H1 (cell line): ENCODE measurements around the gene HORMAD2. TPM values are rescaled to one million over a fixed set of nuclear protein-coding genes. Genes with fewer than 3 reads are reported as not detected.
A peak's percentile ranks its signal among the peaks of the same experiment; 100 is the strongest.

ENCODE experiments used
- ATF3 ChIP-seq: IDR thresholded peaks from 2 replicates; pipeline ENCODE4 v1.6.1; 2011; ENCODE audit warnings: low read depth, mild to moderate bottlenecking, low read length; ENCODE audit not compliant: insufficient read depth
- CREB1 ChIP-seq: IDR thresholded peaks from 2 replicates; pipeline ENCODE4 v1.6.1; 2012; ENCODE audit warnings: inconsistent platforms
- JUND ChIP-seq: IDR thresholded peaks from 2 replicates; pipeline ENCODE4 v1.6.1; 2011; ENCODE audit warnings: mild to moderate bottlenecking, improper control_type of control experiment, low read length
- KDM1A ChIP-seq: fragments of 200-600, 300-600 bp; sonication (generic); IDR thresholded peaks from 2 replicates; pipeline ENCODE4 v1.7.1; 2016; ENCODE audit warnings: mild to moderate bottlenecking, low read length, borderline replicate concordance
- PHF8 ChIP-seq: fragments of 200-600 bp; sonication (generic); conservative IDR thresholded peaks from 2 replicates; pipeline ENCODE4 v1.7.1; 2012; ENCODE audit warnings: low read depth, mild to moderate bottlenecking, inconsistent platforms, low read length, moderate library complexity
- POLR2AphosphoS5 ChIP-seq: IDR thresholded peaks from 2 replicates; pipeline ENCODE4 v1.6.1; 2011; ENCODE audit warnings: low read depth, low read length
- POU5F1 ChIP-seq: IDR thresholded peaks from 2 replicates; pipeline ENCODE4 v1.6.1; 2011; ENCODE audit warnings: low read depth, mild to moderate bottlenecking, low read length, moderate library complexity
- SAP30 ChIP-seq: fragments of 300-600 bp; sonication (generic); IDR thresholded peaks from 2 replicates; pipeline ENCODE4 v1.7.1; 2012; ENCODE audit warnings: low read length, moderate library complexity, mild to moderate bottlenecking, inconsistent platforms; ENCODE audit not compliant: insufficient read depth, insufficient replicate concordance
- SP1 ChIP-seq: IDR thresholded peaks from 2 replicates; pipeline ENCODE4 v1.6.1; 2011; ENCODE audit warnings: low read depth, low read length
- SP4 ChIP-seq: IDR thresholded peaks from 2 replicates; pipeline ENCODE4 v1.6.1; 2012; ENCODE audit warnings: low read length, inconsistent platforms
- SUZ12 ChIP-seq: fragments of 200-600 bp; sonication (generic); IDR thresholded peaks from 2 replicates; pipeline ENCODE4 v1.6.1; 2012; ENCODE audit warnings: mild to moderate bottlenecking, inconsistent platforms, low read length, moderate library complexity, mixed read lengths
- TEAD4 ChIP-seq: IDR thresholded peaks from 2 replicates; pipeline ENCODE4 v1.6.1; 2012; ENCODE audit warnings: low read depth, low read length, inconsistent platforms, mixed read lengths
- polyA plus RNA-seq, 7 experiments: library from polyadenylated mRNA; depleted of rRNA in 3 of 7; stranded (reverse) in 5 of 7; unstranded in 2 of 7; fragments of >200 nt in 5 of 7; fragments of 200-250 nt in 2 of 7; gene quantifications; 1 replicate in 5 of 7; 2 replicates in 1 of 7; 4 replicates in 1 of 7; pipeline versions ENCODE4 v1.2.1 to v1.2.3, GENCODE V29; 2011 to 2013; ENCODE audit warnings: missing spikeins in 2 of 7, mixed read lengths in 2 of 7
- total RNA-seq: library from RNA; stranded (reverse); fragmentation: NEBNext Ultra II Directional; extraction: Animal tissue kit (Norgen Biotek cat#: 25700); gene quantifications from 2 replicates; pipeline ENCODE4 v1.2.1, GENCODE V29; 2021

Gene HORMAD2
- total and polyA plus RNA-seq, 2 of the 8 experiments (the other 6 are each of a cell fraction or from before 2014, with no cell fraction given): 0.03 TPM; not detected in 1

GRCh38 chr22:30079952-30080533 lies at the start of gene HORMAD2 (continued):
- no peak for TF ChIP-seq SAP30
- no peak for TF ChIP-seq KDM1A
- 0 out of 2 replicates have a peak, but pooled peaks have one; percentile 6 for TF ChIP-seq CREB1
- TF ChIP-seq ATF3: no peak
- TF ChIP-seq SP4: no peak
- TF ChIP-seq POU5F1: peak; percentile 80; the same call in 1 of the 2 replicates
- peak; percentile 13; the same call in 1 of the 2 replicates for TF ChIP-seq SP1
- TF ChIP-seq PHF8: peak; percentile 39
- no peak for TF ChIP-seq SUZ12
- no peak for TF ChIP-seq POLR2AphosphoS5
- TF ChIP-seq TEAD4: no peak
- TF ChIP-seq JUND: no peak
